DOHH2 (cell line): ENCODE results near the gene TNPO3.

Source experiments
- CTCF ChIP-seq: fragments of 200-600 bp; sonication (generic); IDR thresholded peaks from one replicate; pipeline ENCODE4 v1.5.1; 2014; ENCODE audit warnings: antibody characterized with exemption, mild to moderate bottlenecking, low read depth, low read length; ENCODE audit not compliant: poor library complexity, severe bottlenecking
- EZH2phosphoT487 ChIP-seq: fragments of 200-600 bp; sonication (generic); IDR thresholded peaks from 2 replicates; pipeline ENCODE4 v1.6.1; 2017; ENCODE audit warnings: borderline replicate concordance, mild to moderate bottlenecking, antibody characterized with exemption, low read length, moderate library complexity, mixed read lengths

- no peak for TF ChIP-seq CTCF
- no peak for TF ChIP-seq EZH2phosphoT487
These were observed 86.3 kb downstream of the TNPO3 start for GRCh38 chr7:128968624-128969023.
